GM12891 (cell line): ENCODE results near the gene PUS3.

Experiments used
- DNase-seq: peaks from one replicate; pipeline ENCODE4 v3.0.0; 2011; ENCODE audit warnings: low spot score; ENCODE audit not compliant: insufficient read length
- FAIRE-seq: peaks from 2 replicates; lab custom pipeline; 2011; peaks lifted over from hg19 to GRCh38; lab: Jason Lieb, UNC
- PAX5 ChIP-seq: IDR thresholded peaks from 2 replicates; pipeline ENCODE4 v1.6.1; 2011; ENCODE audit warnings: low read length, moderate library complexity, mild to moderate bottlenecking; ENCODE audit not compliant: insufficient read depth, severe bottlenecking
- POLR2A ChIP-seq: IDR thresholded peaks from 2 replicates; pipeline ENCODE4 v1.6.1; 2011; ENCODE audit warnings: low read depth, low read length, control low read depth
- POLR2AphosphoS5 ChIP-seq: IDR thresholded peaks from 2 replicates; pipeline ENCODE4 v1.6.1; 2011; ENCODE audit warnings: low read depth, low read length, control low read depth
- POU2F2 ChIP-seq: IDR thresholded peaks from 2 replicates; pipeline ENCODE4 v1.6.1; 2011; ENCODE audit warnings: low read depth, mild to moderate bottlenecking, control low read depth, low read length, moderate library complexity
- SPI1 ChIP-seq: IDR thresholded peaks from 2 replicates; pipeline ENCODE4 v1.6.1; 2011; ENCODE audit warnings: low read depth, low read length, control low read depth
- TAF1 ChIP-seq: IDR thresholded peaks from 2 replicates; pipeline ENCODE4 v1.6.1; 2011; ENCODE audit warnings: low read depth, low read length, control low read depth

The PUS3 gene

GRCh38 chr11:125903711-125904659 lies 979 bp upstream of the PUS3 start, which contains the start of gene DDX25:
TSS of gene DDX25 (plus strand) at chr11:125904508. CDS start at chr11:125904518, 10 bp downstream.
- FAIRE-seq (peak; percentile 56), DNase-seq (no peak)
- TF ChIP-seq POU2F2 = no peak
- TF ChIP-seq PAX5 = no peak
- TF ChIP-seq POLR2A = no peak
- no peak for TF ChIP-seq POLR2AphosphoS5
- no peak for TF ChIP-seq TAF1
- no peak for TF ChIP-seq SPI1

- TF ChIP-seq SPI1 (no peak), PAX5 (no peak), TAF1 (no peak), POLR2A (no peak), POU2F2 (no peak), POLR2AphosphoS5 (no peak)
- FAIRE-seq (no peak), DNase-seq (no peak)
These were observed 604 bp downstream of the PUS3 start for GRCh38 chr11:125902277-125902926.

GRCh38 chr11:125901872-125902271 lies 1.1 kb downstream of the PUS3 start:
- DNase-seq (no peak), FAIRE-seq (no peak)
- TF ChIP-seq PAX5 (no peak), POU2F2 (no peak), POLR2AphosphoS5 (no peak), SPI1 (no peak), POLR2A (no peak), TAF1 (no peak)

GRCh38 chr11:125892994-125893393 lies 10.0 kb downstream of the PUS3 start:
- TF ChIP-seq POLR2A = no peak
- no peak for TF ChIP-seq POU2F2
- no peak for TF ChIP-seq POLR2AphosphoS5
- no peak for TF ChIP-seq PAX5
- TF ChIP-seq SPI1 = no peak
- no peak for TF ChIP-seq TAF1
- FAIRE-seq = no peak
- DNase-seq = no peak

- DNase-seq (no peak), FAIRE-seq (no peak)
- no peak for TF ChIP-seq TAF1
- TF ChIP-seq POLR2A = no peak
- no peak for TF ChIP-seq PAX5
These were observed 10.9 kb downstream of the PUS3 start for GRCh38 chr11:125892071-125892470.

GRCh38 chr11:125890447-125891100 lies 12.4 kb downstream of the PUS3 start:
- FAIRE-seq (no peak), DNase-seq (no peak)
- TF ChIP-seq SPI1 (no peak), POLR2AphosphoS5 (no peak), POU2F2 (no peak), POLR2A (no peak), PAX5 (no peak), TAF1 (no peak)

GRCh38 chr11:125887373-125888324 lies 15.4 kb downstream of the PUS3 start, which contains the start of gene HYLS1:
TSS of gene HYLS1 (plus strand) at chr11:125887668. CDS start at chr11:125899369, 11,701 bp downstream.
- FAIRE-seq = peak; percentile 99
- peak; percentile 83 for DNase-seq
- TF ChIP-seq PAX5 (no peak), POU2F2 (peak; percentile 62; the same call in 1 of the 2 replicates), POLR2A (peak; percentile 48), POLR2AphosphoS5 (peak; percentile 86)

- FAIRE-seq = no peak
- TF ChIP-seq POLR2AphosphoS5 (peak; percentile 54; the same call in 1 of the 2 replicates), POLR2A (peak; percentile 74), TAF1 (no peak), PAX5 (no peak)
- DNase-seq = peak; percentile 38
These were observed 16.0 kb downstream of the PUS3 start for GRCh38 chr11:125886997-125887372.

- DNase-seq = no peak
- TF ChIP-seq POLR2A = no peak
- no peak for FAIRE-seq
These were observed 19.6 kb downstream of the PUS3 start for GRCh38 chr11:125883375-125883774.
